GM18873 (cell line): ENCODE measurements around the gene MED16.
"Not testable (repeated sequence)": the region's sequence is repeated elsewhere in the genome, so short reads cannot be mapped to it uniquely, and the experiment has no call there.

Source experiments
- ATAC-seq: cut with Tn5 transposase; IDR thresholded peaks from one replicate; pipeline ENCODE4 v1.9.1; 2021; ENCODE audit warnings: mild to moderate bottlenecking, moderate library complexity, moderate number of reproducible peaks; ENCODE audit not compliant: unreplicated experiment, low FRiP score

MED16 gene

DNA sequence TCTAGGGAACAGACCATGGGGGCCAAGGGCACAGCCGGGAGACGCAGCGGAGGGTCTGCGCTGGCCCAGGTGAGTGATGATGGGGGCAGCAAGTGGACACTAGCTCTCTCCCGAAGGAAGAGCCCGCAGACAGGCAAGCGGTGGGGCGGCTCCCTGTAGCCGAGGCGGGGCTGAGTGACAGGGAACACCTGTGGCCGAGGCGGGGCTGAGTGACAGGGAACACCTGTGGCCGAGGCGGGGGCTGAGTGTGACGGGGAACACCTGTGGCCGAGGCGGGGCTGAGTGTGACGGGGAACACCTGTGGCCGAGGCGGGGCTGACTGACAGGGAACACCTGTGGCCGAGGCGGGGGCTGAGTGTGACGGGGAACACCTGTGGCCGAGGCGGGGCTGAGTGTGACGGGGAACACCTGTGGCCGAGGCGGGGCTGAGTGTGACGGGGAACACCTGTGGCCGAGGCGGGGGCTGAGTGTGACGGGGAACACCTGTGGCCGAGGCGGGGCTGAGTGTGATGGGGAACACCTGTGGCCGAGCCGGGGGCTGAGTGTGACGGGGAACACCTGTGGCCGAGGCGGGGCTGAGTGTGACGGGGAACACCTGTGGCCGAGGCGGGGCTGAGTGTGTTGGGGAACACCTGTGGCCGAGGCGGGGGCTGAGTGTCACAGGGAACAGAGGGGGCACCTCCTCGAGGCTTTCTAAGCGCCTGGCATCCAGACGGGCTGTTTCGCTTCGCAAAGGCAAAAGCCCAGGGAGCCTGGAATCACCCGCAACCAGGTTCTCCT lies 1.4 kb downstream of the MED16 start:
- ATAC-seq: not testable (repeated sequence)

DNA sequence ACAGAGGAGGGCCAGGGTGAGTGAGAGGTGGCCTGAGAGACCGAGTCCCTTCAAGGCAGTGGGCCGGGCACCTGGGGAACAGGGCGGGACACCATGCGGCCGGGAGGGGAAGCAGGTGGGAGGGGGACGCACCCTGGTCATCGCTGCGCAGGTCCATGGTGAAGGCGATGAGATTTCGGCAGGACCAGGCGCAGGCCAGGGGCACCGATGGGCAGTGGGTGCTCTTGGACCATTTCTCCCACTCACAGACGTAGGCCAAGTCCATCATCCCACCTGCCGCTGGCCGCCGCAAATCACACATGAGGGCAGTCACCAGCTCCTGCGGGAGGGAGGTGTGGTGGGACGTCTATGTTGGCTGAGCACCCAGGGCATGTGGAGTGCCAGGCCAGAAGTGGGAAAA lies 2.2 kb downstream of the MED16 start:
- ATAC-seq: no peak

DNA sequence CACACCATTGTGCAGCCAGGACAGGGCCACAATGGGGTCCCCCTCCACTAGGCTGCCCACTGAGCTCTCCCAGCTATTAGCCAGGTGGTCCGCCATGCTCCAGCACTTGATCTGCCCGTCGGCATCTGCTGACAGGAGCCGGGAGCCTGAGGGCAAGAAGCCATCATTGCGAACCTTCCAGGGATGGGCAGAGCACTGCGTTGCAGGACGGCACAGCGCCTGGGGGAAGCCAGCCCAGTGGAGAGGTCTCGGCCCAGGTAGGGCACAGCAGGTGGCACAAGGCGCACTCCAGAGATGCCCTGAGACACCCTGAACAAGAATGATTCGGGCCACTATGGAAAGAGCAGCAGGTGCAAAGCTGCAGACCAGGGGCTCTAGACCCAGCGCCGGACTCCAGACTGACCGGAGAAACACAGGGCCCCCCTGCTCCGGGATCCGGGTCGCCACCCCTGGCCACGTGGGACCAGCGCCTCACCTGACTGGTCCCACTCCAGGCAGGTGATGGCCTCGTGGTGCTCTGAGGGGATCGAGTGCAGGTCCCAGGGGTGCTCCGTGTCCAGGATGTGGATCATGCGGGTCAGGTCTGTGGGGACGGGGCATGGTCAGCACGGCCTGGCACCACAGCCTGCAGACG lies 3.2 kb downstream of the MED16 start:
- ATAC-seq: no peak

DNA sequence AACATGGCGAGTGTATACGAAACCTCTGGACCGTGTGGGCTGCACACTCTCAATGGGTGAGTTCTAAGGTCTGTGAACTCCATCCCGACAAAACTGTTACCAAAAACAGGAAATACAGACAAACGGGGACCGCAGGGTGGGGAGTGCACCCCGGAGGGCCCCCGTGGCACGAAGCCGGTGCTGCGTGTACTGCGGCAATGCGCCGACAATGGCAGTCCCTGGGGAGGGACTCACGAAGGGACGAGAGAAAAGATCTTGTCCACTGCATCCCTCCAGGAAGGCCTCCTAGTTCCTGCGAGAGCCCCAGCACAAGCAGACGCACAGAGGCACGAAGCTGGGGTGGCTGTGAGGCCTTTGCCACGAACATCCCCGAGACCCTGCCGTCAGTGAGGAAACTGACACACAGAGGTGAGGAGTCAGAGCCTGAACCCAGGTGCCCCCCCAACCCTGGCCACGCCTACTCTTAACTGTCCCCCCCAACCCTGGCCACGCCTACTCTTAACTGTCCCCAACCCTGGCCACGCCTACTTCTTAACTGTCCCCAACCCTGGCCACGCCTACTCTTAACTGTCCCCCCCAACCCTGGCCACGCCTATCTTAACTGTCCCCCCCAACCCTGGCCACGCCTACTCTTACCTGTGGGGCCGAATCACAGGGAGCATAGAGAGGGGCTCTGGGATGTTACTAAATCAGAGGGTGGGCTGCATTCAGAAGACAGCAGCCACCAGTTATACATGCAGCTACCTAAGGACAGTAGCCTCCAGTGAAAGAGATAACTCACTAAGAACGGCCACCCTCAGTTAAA lies 4.2 kb downstream of the MED16 start:
- ATAC-seq: no peak

DNA sequence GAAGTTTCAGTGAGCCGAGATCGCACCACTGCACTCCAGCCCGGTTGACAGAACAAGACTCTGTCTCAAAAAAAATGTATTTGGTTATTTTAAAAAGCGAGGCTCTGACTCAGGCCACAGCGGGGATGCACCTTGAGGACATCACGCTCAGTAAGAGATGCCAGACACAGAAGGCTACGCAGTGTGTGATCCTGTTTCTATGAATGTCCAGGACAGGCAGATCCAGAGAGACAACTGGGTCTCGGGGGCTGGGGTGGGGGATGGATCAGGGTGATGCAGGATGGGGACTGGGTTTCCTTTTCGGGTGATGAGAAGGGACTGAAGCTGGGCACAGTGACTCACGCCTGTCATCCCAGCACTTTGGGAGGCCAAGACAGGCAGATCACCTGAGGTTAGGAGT lies 5.4 kb downstream of the MED16 start:
- no peak for ATAC-seq

DNA sequence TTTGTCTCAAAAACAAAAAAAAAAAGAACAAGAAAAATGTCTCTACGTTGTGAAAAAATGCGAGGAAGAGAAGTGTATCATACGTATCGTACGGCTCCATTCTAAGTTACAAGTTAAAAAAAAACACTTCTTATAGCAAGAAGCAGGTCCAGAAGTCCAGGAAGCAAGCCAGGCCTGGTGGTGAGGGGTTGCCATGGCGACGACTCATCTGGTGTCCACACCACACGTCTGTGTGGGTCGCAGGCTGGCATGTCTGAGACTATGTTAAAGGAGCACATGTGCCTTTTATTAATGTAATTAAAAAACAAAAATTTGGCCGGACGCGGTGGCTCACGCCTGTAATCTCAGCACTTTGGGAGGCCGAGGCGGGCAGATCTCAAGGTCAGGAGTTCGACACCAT lies 5.9 kb downstream of the MED16 start:
- ATAC-seq: no peak

DNA sequence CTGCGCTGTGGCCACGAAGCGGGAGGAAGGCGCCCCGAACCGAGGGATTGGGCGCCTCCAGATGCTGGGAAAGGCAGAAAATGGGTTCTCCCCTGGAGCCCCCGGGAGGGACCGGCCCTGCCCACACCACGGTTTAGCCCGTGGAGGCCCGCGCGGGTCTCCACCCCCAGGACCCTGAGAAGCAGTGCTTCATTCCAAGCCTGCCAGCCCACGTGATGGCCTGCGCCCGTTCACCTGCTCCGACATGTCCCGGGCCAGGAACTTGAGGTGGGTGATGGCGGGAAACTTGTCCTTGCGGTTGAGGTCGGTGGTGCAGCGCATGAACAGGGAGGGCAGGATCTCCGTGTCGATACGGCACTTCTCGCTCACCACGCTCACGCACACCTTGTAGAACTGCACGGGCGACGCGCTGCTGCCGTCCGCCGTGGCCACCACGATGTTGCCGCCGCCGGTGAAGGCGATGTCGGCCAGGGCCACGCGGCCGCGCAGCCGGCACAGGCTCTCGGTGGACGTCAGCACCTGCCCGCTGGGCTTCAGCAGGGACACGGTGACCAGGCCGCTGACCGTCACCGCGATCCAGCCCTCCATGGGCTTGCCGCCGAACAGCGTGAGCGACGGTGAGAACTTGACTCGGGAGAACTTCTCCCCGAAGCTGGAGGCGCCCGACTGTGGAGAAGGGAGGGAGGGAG lies 7.3 kb downstream of the MED16 start:
- ATAC-seq: no peak

DNA sequence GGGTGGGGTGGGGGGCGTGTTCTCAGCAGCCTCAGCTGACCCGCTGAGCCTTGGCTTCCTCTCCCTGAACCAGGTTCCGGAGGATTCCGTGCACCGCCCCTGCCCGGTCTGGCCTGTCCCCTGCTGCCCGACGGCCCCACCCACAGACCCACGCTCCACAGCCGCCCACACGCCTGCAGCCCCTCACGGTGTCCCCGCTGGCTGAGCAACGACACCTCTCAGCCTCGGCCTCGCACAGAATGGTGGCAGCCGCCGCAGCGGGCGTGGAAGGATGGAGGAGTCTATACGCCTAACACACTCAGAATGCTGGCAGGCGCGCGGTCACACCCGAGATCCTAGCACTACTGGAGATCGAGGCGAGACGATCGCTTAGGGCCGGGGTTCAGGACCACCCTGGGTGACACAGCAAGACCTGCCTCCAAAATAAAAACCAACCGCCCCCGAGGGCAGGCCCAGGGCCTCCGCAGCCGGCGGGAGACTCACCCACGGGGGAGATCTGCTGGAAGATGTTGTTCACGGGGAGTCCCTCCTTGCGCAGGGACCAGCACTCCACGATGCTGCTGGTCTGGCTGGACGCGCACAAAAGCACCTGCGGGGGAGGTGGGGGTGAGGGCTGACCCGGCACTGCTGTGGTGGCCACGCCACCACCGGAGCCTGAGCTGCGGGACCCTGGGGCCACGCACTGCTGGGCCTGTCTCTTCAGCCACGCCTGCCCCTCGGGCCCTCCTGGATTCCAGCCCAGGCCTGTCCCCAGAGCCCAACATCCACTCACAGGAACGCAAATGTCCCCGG lies 8.4 kb downstream of the MED16 start:
- no peak for ATAC-seq

DNA sequence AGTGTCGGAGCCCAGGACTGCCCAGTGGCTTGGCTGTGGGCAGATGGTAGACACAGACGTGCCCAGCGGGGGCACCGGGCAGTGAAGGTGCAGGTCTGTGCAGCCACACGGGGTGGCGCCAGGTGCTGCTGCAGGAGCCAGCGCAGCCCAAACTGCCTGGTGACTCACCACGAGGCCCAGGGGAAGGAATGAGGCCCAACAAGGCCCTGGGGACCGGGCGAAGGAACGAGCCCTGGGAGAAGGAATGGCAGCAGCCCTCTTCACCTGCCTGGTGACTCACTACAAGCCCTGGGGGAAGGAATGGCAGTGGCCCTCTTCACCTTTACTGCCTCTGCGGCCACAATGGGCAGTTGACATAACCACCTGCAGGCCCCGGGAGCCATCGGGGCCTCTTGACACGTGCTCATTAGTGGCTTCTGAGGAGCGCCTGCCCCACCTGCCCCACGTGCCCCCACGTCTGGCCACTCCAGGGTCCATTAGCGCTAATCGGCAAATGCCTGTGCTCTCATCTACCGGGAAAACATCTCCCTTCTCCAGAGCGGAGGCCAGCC lies 9.3 kb downstream of the MED16 start:
- ATAC-seq: no peak

DNA sequence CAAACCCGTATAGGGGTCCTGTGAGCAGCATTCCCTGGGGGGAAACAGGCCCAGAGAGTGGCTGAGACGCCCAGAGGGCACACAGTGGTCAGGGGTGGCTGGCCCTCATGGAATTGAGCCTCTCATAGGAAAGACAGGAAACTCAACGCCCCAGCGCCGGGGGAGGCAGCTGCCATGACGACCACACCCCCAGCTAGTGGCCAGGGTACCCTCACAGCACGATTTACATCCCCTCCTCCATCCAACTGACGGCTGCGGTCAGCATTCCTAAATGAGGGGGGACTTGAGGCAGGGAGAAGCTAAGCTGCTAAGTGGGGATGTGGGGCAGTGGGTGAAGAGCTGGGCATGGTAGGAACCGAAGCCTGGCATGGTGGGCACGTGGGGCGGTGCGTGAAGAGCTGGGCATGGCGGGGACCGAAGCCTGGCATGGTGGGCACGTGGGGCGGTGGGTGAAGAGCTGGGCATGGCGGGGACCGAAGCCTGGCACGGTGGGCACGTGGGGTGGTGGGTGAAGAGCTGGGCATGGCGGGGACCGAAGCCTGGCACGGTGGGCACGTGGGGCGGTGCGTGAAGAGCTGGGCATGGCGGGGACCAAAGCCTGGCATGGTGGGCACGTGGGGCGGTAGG lies 10.0 kb downstream of the MED16 start:
- no peak for ATAC-seq

DNA sequence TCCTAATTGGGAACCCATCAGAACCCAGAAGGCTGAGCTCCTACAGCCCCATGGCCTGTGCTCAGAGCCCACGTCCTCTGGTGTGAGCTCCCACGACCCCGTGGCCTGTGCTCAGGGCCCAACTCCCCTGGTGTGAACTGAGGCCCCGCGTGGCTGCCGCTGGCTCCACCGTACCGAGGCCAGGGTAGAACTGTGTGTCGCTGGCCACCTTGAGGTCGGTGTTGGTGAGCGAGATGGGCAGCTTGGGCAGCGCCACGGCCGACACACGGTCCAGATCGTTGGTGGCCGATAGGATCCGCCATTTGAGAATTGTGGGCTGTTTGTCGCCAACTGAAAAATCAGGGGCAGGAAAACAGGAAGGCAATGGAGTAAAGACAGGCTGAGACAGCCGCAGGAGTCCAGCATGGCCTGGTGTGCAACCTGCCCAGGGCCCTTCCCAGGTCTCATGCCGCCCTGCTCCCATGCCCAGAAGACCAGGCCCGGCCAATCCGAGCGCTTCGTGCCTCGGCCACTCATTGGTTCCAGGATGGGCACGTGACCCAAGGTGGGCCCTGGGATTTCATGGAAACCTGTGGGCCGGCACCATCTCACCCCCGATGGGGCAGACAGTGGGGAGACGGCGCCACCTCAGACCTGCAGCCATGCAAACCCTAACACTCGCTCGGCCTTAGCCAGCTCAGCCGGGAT lies 11.5 kb downstream of the MED16 start:
- ATAC-seq: no peak

DNA sequence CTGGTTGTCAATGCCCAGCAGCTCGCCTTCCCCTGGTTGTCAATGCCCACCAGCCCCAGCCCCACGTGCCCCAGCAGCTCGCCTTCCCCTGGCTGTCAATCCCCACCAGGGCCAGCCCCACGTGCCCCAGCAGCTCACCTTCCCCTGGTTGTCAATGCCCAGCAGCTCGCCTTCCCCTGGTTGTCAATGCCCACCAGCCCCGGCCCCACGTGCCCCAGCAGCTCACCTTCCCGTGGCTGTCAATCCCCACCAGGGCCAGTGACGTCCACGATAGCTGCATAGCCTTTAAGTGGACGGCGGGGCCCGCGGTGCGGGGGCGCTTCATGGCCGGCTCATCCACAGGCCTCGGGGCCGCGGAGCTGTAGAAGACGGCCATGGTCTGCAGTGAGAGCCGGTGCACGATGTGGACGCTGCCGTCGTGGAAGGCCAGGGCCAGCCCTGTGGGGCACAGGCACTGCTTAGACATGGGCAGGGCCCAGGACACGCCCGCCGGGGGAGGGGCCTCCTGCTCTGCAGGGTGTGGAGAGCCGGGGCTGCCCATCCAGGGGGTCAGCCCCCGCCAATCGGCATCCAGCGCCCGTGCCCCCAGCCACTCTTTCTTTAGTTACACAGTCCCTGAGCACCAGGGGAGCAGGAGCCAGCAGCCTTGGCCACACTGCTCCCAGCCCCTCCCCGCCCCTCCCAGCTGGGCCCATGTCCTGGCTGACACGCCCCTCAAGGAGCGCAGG lies 13.1 kb downstream of the MED16 start:
- no peak for ATAC-seq

DNA sequence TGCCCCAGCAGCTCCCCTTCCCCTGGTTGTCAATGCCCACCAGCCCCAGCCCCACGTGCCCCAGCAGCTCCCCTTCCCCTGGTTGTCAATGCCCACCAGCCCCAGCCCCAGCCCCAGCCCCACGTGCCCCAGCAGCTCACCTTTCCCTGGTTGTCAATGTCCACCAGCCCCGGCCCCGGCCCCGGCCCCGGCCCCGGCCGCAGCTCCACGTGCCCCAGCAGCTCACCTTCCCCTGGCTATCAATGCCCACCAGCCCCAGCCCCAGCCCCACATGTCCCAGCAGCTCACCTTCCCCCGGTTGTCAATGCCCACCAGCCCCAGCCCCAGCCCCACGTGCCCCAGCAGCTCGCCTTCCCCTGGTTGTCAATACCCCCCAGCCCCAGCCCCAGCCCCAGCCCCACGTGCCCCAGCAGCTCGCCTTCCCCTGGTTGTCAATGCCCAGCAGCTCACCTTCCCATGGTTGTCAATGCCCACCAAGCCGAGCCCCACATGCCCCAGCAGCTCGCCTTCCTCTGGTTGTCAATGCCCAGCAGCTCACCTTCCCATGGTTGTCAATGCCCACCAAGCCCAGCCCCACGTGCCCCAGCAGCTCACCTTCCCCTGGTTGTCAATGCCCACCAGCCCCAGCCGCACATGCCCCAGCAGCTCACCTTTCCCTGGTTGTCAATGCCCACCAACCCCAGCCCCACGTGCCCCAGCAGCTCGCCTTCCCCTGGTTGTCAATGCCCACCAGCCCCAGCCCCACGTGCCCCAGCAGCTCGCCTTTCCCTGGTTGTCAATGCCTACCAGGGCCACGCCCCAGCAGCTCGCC lies 14.0 kb downstream of the MED16 start:
- ATAC-seq: not testable (repeated sequence)

DNA sequence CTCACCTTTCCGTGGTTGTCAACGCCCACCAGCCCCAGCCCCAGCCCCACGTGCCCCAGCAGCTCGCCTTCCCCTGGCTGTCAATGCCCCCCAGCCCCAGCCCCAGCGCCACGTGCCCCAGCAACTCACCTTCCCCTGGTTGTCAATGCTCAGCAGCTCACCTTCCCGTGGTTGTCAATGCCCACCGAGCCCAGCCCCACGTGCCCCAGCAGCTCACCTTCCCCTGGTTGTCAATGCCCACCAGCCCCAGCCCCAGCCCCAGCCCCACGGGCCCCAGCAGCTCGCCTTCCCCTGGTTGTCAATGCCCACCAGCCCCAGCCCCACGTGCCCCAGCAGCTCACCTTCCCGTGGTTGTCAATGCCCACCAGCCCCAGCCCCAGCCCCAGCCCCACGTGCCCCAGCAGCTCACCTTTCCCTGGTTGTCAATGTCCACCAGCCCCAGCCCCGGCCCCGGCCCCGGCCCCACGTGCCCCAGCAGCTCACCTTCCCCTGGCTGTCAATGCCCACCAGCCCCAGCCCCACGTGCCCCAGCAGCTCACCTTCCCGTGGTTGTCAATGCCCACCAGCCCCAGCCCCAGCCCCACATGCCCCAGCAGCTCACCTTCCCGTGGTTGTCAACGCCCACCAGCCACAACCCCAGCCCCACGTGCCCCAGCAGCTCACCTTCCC lies 14.9 kb downstream of the MED16 start:
- not testable (repeated sequence) for ATAC-seq

DNA sequence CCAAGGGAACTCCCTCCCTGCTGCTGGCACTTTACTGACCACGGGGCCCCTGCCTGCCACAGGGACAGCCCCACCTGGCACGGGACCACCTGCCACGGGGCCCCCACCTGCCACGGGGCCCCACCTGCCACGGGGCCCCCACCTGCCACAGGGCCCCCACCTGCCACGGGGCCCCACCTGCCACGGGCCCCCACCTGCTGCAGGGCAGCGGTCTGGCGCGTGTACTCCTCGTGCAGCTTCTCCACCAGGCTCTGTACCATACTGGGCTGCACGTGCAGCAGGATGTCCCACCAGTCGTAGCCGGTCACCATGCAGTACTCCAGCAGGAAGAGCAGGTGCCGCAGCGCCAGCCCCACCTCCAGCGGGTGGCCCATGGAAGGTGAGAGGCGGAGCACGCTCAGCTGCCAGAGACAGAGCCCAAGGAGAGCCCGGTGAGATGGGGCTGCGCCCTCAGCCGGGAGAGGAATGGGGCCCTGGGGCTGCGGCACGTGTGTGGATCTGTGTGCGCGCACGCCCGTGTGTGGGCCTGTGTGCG lies 16.1 kb downstream of the MED16 start:
- no peak for ATAC-seq

DNA sequence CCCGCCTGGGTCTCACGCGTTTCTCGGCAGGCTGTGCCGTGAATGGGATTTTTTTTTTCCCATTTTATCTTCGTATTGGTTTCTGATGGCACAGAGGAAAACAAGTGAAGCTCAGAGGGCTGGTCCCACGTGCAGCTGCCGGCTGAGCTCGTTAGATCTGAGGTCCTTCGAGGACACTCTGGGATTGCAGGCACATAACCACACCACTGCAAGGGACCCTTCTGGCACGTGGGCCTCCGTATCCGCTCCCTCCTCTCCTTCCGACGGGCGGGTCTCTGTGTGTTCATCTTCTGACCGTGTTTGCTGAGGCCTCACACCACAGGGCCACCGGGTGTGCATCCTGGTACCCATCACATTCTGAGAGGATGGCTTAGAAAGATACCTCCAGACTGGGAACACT lies 16.9 kb downstream of the MED16 start:
- no peak for ATAC-seq
